ENCODE measurements around the gene PBX3. TPM values are rescaled to one million over a fixed set of nuclear protein-coding genes. Genes with fewer than 3 reads are reported as not detected.

PBX3 gene
- total and polyA plus RNA-seq, 9 of the 15 experiments (the other 6 are each of a cell fraction or from before 2014, with no cell fraction given) = 0.14 to 5.8 (median 0.92) TPM

DNA sequence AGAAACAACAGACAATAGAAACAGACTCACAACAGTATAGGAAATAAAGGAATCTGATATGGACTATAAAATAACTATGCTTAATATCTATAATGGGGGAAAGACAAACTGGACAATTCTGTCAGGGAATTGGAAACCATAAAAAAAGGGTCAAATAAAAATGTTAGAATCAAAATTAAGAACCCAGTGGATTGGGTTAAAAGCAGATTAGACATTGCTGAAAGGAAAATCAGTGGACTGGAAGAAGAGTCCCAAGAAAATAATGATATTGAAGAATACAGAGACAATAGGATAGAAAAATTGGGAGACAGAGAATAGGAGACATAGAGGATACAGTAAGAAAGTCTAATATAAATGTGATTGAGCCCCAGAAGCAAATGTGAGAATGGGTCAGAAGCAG lies 199.2 kb downstream of the PBX3 start:
- intact Hi-C loops (cut with micrococcal nuclease) = no loop called here
- Histone ChIP-seq H4K20me1 (replicated peaks; ENCODE audit: control insufficient read depth, insufficient read depth, low read length) (no peaks in the 10 kb centered on the region), H3K9me3 (replicated peaks; ENCODE audit: control insufficient read depth, insufficient read depth, low read depth, low read length) (no peaks in the 10 kb centered on the region), H2AFZ (ENCODE audit: low read depth, low read length) (no peak overlapping the region), H3K4me1 (replicated peaks in 1 of 2; ENCODE audit: control insufficient read depth in 2 of 2, insufficient read depth in 2 of 2, low read length in 2 of 2) (no peaks in the 10 kb centered on the region), H3K4me2 (ENCODE audit: insufficient read depth, low read length) (no peak overlapping the region), H3K36me3 (ENCODE audit: control insufficient read depth, insufficient read depth, low read length) (no peaks in the 10 kb centered on the region), H3K27ac (ENCODE audit: extremely low read depth, low read depth, low read length) (no peak overlapping the region), H3K4me3 (no peak overlapping the region), H3K9me1 (ENCODE audit: control insufficient read depth, insufficient read depth, low read length) (no peaks in the 10 kb centered on the region), H3K9ac (ENCODE audit: insufficient read depth in 1 of 2, low read depth in 2 of 2, low read length in 2 of 2) (no peak overlapping the region), H3K27me3 (ENCODE audit: control insufficient read depth in 2 of 2, insufficient read depth in 2 of 2, low read length in 2 of 2) (0 out of 5 replicates have a peak, but pooled peaks cover 0 to 3% of the 10 kb centered on the region in 2 experiments), H3K79me2 (ENCODE audit: control insufficient read depth, insufficient read depth, low read length) (no peaks in the 10 kb centered on the region)
- in situ Hi-C loops (cut with MboI) = no loop called here
- ATAC-seq = no peak
- ChIA-PET POLR2A (no interaction called here), CTCF (ENCODE audit: low intra/inter-chr PET ratio) (no interaction called here)
- DNase-seq (ENCODE audit: extremely low read depth in 1 of 4, low spot score in 3 of 4) = no peak
- no TSS peak for BruUV-seq (replicated peaks)
- FAIRE-seq = no peak
- TF ChIP-seq, protein P1, sequence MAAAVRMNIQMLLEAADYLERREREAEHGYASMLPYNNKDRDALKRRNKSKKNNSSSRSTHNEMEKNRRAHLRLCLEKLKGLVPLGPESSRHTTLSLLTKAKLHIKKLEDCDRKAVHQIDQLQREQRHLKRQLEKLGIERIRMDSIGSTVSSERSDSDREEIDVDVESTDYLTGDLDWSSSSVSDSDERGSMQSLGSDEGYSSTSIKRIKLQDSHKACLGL (CRISPR knock-in tag; IDR thresholded peaks at IDR 0.05; ENCODE audit: borderline replicate concordance, poor library complexity, severe bottlenecking) = no peak
- TF ChIP-seq, protein P2, sequence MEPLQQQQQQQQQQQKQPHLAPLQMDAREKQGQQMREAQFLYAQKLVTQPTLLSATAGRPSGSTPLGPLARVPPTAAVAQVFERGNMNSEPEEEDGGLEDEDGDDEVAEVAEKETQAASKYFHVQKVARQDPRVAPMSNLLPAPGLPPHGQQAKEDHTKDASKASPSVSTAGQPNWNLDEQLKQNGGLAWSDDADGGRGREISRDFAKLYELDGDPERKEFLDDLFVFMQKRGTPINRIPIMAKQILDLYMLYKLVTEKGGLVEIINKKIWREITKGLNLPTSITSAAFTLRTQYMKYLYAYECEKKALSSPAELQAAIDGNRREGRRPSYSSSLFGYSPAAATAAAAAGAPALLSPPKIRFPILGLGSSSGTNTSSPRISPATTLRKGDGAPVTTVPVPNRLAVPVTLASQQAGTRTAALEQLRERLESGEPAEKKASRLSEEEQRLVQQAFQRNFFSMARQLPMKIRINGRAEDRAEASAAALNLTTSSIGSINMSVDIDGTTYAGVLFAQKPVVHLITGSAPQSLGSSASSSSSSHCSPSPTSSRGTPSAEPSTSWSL (CRISPR knock-in tag; IDR thresholded peaks at IDR 0.05; ENCODE audit: borderline replicate concordance) = no peak
- TF ChIP-seq, protein P3, sequence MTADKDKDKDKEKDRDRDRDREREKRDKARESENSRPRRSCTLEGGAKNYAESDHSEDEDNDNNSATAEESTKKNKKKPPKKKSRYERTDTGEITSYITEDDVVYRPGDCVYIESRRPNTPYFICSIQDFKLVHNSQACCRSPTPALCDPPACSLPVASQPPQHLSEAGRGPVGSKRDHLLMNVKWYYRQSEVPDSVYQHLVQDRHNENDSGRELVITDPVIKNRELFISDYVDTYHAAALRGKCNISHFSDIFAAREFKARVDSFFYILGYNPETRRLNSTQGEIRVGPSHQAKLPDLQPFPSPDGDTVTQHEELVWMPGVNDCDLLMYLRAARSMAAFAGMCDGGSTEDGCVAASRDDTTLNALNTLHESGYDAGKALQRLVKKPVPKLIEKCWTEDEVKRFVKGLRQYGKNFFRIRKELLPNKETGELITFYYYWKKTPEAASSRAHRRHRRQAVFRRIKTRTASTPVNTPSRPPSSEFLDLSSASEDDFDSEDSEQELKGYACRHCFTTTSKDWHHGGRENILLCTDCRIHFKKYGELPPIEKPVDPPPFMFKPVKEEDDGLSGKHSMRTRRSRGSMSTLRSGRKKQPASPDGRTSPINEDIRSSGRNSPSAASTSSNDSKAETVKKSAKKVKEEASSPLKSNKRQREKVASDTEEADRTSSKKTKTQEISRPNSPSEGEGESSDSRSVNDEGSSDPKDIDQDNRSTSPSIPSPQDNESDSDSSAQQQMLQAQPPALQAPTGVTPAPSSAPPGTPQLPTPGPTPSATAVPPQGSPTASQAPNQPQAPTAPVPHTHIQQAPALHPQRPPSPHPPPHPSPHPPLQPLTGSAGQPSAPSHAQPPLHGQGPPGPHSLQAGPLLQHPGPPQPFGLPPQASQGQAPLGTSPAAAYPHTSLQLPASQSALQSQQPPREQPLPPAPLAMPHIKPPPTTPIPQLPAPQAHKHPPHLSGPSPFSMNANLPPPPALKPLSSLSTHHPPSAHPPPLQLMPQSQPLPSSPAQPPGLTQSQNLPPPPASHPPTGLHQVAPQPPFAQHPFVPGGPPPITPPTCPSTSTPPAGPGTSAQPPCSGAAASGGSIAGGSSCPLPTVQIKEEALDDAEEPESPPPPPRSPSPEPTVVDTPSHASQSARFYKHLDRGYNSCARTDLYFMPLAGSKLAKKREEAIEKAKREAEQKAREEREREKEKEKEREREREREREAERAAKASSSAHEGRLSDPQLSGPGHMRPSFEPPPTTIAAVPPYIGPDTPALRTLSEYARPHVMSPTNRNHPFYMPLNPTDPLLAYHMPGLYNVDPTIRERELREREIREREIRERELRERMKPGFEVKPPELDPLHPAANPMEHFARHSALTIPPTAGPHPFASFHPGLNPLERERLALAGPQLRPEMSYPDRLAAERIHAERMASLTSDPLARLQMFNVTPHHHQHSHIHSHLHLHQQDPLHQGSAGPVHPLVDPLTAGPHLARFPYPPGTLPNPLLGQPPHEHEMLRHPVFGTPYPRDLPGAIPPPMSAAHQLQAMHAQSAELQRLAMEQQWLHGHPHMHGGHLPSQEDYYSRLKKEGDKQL (CRISPR knock-in tag; IDR thresholded peaks at IDR 0.05; ENCODE audit: borderline replicate concordance) = no peak
- no peak for TF ChIP-seq ZNF668 (CRISPR knock-in tag; IDR thresholded peaks at IDR 0.05)
- TF ChIP-seq, protein P4, sequence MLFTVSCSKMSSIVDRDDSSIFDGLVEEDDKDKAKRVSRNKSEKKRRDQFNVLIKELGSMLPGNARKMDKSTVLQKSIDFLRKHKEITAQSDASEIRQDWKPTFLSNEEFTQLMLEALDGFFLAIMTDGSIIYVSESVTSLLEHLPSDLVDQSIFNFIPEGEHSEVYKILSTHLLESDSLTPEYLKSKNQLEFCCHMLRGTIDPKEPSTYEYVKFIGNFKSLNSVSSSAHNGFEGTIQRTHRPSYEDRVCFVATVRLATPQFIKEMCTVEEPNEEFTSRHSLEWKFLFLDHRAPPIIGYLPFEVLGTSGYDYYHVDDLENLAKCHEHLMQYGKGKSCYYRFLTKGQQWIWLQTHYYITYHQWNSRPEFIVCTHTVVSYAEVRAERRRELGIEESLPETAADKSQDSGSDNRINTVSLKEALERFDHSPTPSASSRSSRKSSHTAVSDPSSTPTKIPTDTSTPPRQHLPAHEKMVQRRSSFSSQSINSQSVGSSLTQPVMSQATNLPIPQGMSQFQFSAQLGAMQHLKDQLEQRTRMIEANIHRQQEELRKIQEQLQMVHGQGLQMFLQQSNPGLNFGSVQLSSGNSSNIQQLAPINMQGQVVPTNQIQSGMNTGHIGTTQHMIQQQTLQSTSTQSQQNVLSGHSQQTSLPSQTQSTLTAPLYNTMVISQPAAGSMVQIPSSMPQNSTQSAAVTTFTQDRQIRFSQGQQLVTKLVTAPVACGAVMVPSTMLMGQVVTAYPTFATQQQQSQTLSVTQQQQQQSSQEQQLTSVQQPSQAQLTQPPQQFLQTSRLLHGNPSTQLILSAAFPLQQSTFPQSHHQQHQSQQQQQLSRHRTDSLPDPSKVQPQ (CRISPR knock-in tag; IDR thresholded peaks at IDR 0.05; ENCODE audit: borderline replicate concordance) = no peak
- no peak for TF ChIP-seq NCOA6 (IDR thresholded peaks at IDR 0.05)
- TF ChIP-seq NFIX (CRISPR knock-in tag; IDR thresholded peaks at IDR 0.05; ENCODE audit: low read depth) = no peak
- TF ChIP-seq, protein P5, sequence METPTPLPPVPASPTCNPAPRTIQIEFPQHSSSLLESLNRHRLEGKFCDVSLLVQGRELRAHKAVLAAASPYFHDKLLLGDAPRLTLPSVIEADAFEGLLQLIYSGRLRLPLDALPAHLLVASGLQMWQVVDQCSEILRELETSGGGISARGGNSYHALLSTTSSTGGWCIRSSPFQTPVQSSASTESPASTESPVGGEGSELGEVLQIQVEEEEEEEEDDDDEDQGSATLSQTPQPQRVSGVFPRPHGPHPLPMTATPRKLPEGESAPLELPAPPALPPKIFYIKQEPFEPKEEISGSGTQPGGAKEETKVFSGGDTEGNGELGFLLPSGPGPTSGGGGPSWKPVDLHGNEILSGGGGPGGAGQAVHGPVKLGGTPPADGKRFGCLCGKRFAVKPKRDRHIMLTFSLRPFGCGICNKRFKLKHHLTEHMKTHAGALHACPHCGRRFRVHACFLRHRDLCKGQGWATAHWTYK (CRISPR knock-in tag; IDR thresholded peaks at IDR 0.05) = no peak
- TF ChIP-seq HEY1 (CRISPR knock-in tag; IDR thresholded peaks at IDR 0.05; ENCODE audit: borderline replicate concordance) = no peak
- TF ChIP-seq ADNP (tag; IDR thresholded peaks at IDR 0.05) = no peak
